GM21619 (cell line): Measurements from ENCODE around the gene GALNT18.
"Not testable (repeated sequence)": the region's sequence is repeated elsewhere in the genome, so short reads cannot be mapped to it uniquely, and the experiment has no call there.

Experiments
- ATAC-seq: cut with Tn5 transposase; IDR thresholded peaks from one replicate; pipeline ENCODE4 v1.9.1; 2021; ENCODE audit not compliant: unreplicated experiment

The GALNT18 gene

GRCh38 chr11:11366793-11367192 lies 255.0 kb downstream of the GALNT18 start:
- no peak for ATAC-seq

- ATAC-seq = no peak
Measured at GRCh38 chr11:11363674-11364073, 258.1 kb downstream of the GALNT18 start.

GRCh38 chr11:11359611-11360010 lies 262.2 kb downstream of the GALNT18 start:
- no peak for ATAC-seq

- no peak for ATAC-seq
Measured at GRCh38 chr11:11356842-11357241, 265.0 kb downstream of the GALNT18 start.

- ATAC-seq = not testable (repeated sequence)
Measured at GRCh38 chr11:11352878-11353277, 268.9 kb downstream of the GALNT18 start, which contains the start of gene CSNK2A3. Gene CSNK2A3 (minus strand): TSS chr11:11353250. CDS start chr11:11353119, 131 bp downstream.

- ATAC-seq = not testable (repeated sequence)
Measured at GRCh38 chr11:11351851-11352250, 270.0 kb downstream of the GALNT18 start.

GRCh38 chr11:11351042-11351586 lies 270.7 kb downstream of the GALNT18 start:
- no peak for ATAC-seq

GRCh38 chr11:11349870-11350337 lies 271.9 kb downstream of the GALNT18 start:
- ATAC-seq = no peak

- ATAC-seq = no peak
Measured at GRCh38 chr11:11349106-11349825, 272.5 kb downstream of the GALNT18 start.

GRCh38 chr11:11348303-11348702 lies 273.5 kb downstream of the GALNT18 start:
- ATAC-seq = no peak

GRCh38 chr11:11347592-11347991 lies 274.2 kb downstream of the GALNT18 start:
- no peak for ATAC-seq

GRCh38 chr11:11346303-11346702 lies 275.5 kb downstream of the GALNT18 start:
- no peak for ATAC-seq

GRCh38 chr11:11345099-11345498 lies 276.7 kb downstream of the GALNT18 start:
- no peak for ATAC-seq

GRCh38 chr11:11344045-11344444 lies 277.8 kb downstream of the GALNT18 start:
- no peak for ATAC-seq

- ATAC-seq = no peak
Measured at GRCh38 chr11:11338304-11338703, 283.5 kb downstream of the GALNT18 start.

GRCh38 chr11:11336664-11337063 lies 285.1 kb downstream of the GALNT18 start:
- no peak for ATAC-seq

GRCh38 chr11:11335043-11335442 lies 286.8 kb downstream of the GALNT18 start:
- no peak for ATAC-seq

- no peak for ATAC-seq
Measured at GRCh38 chr11:11334607-11335006, 287.2 kb downstream of the GALNT18 start.

- ATAC-seq = no peak
Measured at GRCh38 chr11:11332141-11332710, 289.6 kb downstream of the GALNT18 start.

- ATAC-seq = no peak
Measured at GRCh38 chr11:11329062-11329806, 292.6 kb downstream of the GALNT18 start.

GRCh38 chr11:11324090-11324489 lies 297.7 kb downstream of the GALNT18 start:
- ATAC-seq = no peak
